HepG2 (cell line): ENCODE results near the gene SAP25.

Experiments used
- YY1 ChIP-seq: IDR thresholded peaks from 2 replicates; pipeline ENCODE4 v1.6.1; 2011; ENCODE audit warnings: low read length, low read depth, moderate library complexity, mild to moderate bottlenecking; ENCODE audit not compliant: insufficient read depth, insufficient replicate concordance
- ZNF570 ChIP-seq: sonication (generic); formaldehyde crosslinking; IDR thresholded peaks from 2 replicates; pipeline ENCODE4 v1.4.0; 2020; ENCODE audit warnings: mild to moderate bottlenecking, missing genetic modification reagents, borderline replicate concordance
- ZSCAN30 ChIP-seq: sonication (generic); formaldehyde crosslinking; IDR thresholded peaks from 2 replicates; pipeline ENCODE4 v1.5.0; 2020; ENCODE audit warnings: mild to moderate bottlenecking, missing genetic modification reagents
- TF ChIP-seq, protein P1 (sequence below): sonication (generic); formaldehyde crosslinking; conservative IDR thresholded peaks from 2 replicates; pipeline ENCODE4 v1.4.0; 2020; ENCODE audit warnings: missing genetic modification reagents
- TF ChIP-seq, protein P2 (sequence below): sonication (generic); formaldehyde crosslinking; IDR thresholded peaks from 2 replicates; pipeline ENCODE4 v1.4.0; 2020; ENCODE audit warnings: missing genetic modification reagents, borderline replicate concordance
- TF ChIP-seq, protein P3 (sequence below): sonication (generic); formaldehyde crosslinking; IDR thresholded peaks from 2 replicates; pipeline ENCODE4 v1.4.0; 2020; ENCODE audit warnings: mild to moderate bottlenecking, missing genetic modification reagents
- TF ChIP-seq, protein P4 (sequence below): sonication (generic); formaldehyde crosslinking; IDR thresholded peaks from 2 replicates; pipeline ENCODE4 v1.4.0; 2020; ENCODE audit warnings: missing genetic modification reagents
- TF ChIP-seq, protein P5 (sequence below): sonication (generic); formaldehyde crosslinking; IDR thresholded peaks from 2 replicates; pipeline ENCODE4 v1.4.0; 2020; ENCODE audit warnings: low read depth, missing genetic modification reagents

DNA sequence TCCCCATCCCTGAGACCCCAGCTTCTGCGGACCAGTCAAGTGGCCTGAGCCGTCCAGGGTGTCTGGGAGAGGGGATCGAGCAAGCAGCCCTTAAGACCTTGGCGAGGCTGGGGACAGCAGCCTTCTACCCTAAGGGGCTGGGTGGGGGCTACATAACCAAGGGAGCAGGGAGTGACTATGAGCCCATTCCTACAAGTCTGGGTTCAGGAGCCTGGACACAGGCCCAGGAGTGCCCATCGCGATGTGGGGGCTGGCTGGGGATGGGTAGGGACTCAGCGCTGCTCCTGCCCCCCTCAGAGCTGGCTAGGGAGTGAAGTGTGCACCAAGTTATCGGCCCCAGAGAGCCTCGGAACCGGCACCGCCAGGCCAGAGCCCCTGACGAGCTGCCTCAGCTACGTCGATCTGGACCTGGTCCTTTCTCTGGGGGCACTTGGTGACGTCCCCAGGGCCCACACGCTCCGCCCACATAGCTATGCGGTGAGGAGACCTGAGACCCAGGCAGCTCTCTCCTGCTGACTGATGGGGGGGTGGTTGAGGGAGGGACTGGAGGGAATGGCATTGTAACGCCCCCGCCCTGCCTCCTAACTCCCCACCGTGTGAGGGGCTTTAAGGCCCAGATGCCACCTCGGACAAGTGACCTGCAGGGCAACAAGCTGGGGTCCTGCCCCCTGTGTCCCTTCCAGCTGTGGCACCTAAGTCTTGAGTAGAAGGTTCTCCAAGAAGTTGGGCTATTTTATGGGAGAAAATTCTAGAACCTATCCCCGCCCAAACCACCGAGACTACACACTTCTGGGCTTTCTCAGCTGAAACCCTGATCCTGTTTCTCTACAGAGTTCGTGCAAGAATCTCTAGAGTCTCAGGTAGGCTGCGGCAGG, 2.5 kb downstream of the SAP25 start:
- TF ChIP-seq, protein P1, sequence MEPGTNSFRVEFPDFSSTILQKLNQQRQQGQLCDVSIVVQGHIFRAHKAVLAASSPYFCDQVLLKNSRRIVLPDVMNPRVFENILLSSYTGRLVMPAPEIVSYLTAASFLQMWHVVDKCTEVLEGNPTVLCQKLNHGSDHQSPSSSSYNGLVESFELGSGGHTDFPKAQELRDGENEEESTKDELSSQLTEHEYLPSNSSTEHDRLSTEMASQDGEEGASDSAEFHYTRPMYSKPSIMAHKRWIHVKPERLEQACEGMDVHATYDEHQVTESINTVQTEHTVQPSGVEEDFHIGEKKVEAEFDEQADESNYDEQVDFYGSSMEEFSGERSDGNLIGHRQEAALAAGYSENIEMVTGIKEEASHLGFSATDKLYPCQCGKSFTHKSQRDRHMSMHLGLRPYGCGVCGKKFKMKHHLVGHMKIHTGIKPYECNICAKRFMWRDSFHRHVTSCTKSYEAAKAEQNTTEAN (CRISPR knock-in tag) = no peak
- TF ChIP-seq, protein P2, sequence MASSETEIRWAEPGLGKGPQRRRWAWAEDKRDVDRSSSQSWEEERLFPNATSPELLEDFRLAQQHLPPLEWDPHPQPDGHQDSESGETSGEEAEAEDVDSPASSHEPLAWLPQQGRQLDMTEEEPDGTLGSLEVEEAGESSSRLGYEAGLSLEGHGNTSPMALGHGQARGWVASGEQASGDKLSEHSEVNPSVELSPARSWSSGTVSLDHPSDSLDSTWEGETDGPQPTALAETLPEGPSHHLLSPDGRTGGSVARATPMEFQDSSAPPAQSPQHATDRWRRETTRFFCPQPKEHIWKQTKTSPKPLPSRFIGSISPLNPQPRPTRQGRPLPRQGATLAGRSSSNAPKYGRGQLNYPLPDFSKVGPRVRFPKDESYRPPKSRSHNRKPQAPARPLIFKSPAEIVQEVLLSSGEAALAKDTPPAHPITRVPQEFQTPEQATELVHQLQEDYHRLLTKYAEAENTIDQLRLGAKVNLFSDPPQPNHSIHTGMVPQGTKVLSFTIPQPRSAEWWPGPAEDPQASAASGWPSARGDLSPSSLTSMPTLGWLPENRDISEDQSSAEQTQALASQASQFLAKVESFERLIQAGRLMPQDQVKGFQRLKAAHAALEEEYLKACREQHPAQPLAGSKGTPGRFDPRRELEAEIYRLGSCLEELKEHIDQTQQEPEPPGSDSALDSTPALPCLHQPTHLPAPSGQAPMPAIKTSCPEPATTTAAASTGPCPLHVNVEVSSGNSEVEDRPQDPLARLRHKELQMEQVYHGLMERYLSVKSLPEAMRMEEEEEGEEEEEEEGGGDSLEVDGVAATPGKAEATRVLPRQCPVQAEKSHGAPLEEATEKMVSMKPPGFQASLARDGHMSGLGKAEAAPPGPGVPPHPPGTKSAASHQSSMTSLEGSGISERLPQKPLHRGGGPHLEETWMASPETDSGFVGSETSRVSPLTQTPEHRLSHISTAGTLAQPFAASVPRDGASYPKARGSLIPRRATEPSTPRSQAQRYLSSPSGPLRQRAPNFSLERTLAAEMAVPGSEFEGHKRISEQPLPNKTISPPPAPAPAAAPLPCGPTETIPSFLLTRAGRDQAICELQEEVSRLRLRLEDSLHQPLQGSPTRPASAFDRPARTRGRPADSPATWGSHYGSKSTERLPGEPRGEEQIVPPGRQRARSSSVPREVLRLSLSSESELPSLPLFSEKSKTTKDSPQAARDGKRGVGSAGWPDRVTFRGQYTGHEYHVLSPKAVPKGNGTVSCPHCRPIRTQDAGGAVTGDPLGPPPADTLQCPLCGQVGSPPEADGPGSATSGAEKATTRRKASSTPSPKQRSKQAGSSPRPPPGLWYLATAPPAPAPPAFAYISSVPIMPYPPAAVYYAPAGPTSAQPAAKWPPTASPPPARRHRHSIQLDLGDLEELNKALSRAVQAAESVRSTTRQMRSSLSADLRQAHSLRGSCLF (CRISPR knock-in tag) = no peak
- TF ChIP-seq, protein P3, sequence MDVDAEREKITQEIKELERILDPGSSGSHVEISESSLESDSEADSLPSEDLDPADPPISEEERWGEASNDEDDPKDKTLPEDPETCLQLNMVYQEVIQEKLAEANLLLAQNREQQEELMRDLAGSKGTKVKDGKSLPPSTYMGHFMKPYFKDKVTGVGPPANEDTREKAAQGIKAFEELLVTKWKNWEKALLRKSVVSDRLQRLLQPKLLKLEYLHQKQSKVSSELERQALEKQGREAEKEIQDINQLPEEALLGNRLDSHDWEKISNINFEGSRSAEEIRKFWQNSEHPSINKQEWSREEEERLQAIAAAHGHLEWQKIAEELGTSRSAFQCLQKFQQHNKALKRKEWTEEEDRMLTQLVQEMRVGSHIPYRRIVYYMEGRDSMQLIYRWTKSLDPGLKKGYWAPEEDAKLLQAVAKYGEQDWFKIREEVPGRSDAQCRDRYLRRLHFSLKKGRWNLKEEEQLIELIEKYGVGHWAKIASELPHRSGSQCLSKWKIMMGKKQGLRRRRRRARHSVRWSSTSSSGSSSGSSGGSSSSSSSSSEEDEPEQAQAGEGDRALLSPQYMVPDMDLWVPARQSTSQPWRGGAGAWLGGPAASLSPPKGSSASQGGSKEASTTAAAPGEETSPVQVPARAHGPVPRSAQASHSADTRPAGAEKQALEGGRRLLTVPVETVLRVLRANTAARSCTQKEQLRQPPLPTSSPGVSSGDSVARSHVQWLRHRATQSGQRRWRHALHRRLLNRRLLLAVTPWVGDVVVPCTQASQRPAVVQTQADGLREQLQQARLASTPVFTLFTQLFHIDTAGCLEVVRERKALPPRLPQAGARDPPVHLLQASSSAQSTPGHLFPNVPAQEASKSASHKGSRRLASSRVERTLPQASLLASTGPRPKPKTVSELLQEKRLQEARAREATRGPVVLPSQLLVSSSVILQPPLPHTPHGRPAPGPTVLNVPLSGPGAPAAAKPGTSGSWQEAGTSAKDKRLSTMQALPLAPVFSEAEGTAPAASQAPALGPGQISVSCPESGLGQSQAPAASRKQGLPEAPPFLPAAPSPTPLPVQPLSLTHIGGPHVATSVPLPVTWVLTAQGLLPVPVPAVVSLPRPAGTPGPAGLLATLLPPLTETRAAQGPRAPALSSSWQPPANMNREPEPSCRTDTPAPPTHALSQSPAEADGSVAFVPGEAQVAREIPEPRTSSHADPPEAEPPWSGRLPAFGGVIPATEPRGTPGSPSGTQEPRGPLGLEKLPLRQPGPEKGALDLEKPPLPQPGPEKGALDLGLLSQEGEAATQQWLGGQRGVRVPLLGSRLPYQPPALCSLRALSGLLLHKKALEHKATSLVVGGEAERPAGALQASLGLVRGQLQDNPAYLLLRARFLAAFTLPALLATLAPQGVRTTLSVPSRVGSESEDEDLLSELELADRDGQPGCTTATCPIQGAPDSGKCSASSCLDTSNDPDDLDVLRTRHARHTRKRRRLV (CRISPR knock-in tag) = no peak
- TF ChIP-seq, protein P4, sequence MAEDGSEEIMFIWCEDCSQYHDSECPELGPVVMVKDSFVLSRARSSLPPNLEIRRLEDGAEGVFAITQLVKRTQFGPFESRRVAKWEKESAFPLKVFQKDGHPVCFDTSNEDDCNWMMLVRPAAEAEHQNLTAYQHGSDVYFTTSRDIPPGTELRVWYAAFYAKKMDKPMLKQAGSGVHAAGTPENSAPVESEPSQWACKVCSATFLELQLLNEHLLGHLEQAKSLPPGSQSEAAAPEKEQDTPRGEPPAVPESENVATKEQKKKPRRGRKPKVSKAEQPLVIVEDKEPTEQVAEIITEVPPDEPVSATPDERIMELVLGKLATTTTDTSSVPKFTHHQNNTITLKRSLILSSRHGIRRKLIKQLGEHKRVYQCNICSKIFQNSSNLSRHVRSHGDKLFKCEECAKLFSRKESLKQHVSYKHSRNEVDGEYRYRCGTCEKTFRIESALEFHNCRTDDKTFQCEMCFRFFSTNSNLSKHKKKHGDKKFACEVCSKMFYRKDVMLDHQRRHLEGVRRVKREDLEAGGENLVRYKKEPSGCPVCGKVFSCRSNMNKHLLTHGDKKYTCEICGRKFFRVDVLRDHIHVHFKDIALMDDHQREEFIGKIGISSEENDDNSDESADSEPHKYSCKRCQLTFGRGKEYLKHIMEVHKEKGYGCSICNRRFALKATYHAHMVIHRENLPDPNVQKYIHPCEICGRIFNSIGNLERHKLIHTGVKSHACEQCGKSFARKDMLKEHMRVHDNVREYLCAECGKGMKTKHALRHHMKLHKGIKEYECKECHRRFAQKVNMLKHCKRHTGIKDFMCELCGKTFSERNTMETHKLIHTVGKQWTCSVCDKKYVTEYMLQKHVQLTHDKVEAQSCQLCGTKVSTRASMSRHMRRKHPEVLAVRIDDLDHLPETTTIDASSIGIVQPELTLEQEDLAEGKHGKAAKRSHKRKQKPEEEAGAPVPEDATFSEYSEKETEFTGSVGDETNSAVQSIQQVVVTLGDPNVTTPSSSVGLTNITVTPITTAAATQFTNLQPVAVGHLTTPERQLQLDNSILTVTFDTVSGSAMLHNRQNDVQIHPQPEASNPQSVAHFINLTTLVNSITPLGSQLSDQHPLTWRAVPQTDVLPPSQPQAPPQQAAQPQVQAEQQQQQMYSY (CRISPR knock-in tag) = no peak
- TF ChIP-seq, protein P5, sequence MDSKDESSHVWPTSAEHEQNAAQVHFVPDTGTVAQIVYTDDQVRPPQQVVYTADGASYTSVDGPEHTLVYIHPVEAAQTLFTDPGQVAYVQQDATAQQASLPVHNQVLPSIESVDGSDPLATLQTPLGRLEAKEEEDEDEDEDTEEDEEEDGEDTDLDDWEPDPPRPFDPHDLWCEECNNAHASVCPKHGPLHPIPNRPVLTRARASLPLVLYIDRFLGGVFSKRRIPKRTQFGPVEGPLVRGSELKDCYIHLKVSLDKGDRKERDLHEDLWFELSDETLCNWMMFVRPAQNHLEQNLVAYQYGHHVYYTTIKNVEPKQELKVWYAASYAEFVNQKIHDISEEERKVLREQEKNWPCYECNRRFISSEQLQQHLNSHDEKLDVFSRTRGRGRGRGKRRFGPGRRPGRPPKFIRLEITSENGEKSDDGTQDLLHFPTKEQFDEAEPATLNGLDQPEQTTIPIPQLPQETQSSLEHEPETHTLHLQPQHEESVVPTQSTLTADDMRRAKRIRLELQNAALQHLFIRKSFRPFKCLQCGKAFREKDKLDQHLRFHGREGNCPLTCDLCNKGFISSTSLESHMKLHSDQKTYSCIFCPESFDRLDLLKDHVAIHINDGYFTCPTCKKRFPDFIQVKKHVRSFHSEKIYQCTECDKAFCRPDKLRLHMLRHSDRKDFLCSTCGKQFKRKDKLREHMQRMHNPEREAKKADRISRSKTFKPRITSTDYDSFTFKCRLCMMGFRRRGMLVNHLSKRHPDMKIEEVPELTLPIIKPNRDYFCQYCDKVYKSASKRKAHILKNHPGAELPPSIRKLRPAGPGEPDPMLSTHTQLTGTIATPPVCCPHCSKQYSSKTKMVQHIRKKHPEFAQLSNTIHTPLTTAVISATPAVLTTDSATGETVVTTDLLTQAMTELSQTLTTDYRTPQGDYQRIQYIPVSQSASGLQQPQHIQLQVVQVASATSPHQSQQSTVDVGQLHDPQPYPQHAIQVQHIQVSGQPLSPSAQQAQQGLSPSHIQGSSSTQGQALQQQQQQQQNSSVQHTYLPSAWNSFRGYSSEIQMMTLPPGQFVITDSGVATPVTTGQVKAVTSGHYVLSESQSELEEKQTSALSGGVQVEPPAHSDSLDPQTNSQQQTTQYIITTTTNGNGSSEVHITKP (CRISPR knock-in tag) = no peak
- TF ChIP-seq YY1 (no peak), ZNF570 (CRISPR knock-in tag) (no peak), ZSCAN30 (no peak)
